ENCODE data around the gene ZNF445.

GRCh38 chr3:44396200-44397171 lies 81.0 kb downstream of the ZNF445 start:
- no peak for TF ChIP-seq CTCF (IDR thresholded peaks at IDR 0.05; ENCODE audit: insufficient read depth, low read depth, low read length)
- no peak for TF ChIP-seq EZH2 (IDR thresholded peaks at IDR 0.05; ENCODE audit: insufficient read depth, low read length)
